ENCODE measurements around the gene OSM.

Gene OSM

DNA sequence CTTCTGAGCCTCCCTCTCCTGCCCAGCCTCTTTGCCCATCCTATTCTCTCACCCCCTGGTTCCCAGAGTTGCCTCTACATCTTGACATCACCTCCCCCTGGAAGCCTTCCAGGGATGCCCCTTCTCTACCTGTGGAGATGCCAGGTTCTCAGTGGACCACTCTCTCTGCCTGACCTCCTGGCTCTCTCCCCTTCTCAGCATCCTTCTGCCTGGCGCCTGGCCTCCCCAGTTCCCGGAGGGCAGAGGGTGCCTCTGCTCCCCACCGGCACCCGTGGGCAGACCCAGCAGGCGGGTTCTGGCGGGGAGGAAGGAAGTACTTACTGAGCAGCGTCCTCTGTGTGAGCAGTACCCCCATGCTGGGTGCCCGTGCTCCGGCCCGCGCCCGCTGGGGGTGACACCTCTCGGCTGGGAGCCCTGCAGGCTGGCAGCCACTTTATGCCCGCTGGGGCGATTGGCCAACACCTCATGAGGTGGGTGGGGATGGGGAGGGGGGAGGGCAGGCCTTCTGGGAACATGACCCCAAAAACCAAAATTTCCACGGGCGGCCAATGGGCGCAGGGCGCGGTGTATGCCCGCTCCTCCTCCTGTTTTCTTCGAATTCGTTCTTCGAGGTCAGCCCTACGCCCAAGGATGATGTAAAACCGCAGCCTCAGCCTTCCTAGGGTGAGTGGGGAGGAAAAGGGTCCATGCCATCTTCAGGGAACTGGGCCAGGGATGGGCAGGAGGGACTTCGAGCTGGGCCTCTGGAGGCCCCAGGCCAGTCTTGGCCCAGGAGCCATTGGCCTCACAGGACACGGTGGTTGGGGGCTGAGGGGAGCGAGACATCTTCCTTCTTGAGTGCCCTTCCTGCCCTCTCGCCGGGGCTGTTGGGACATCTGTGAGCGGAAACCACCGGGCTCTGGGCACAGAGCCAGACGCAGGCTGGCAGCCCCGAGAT, at the start of gene OSM:
TSS of gene OSM (minus strand) at position 407 of the 937 bp plus-strand sequence. CDS start at position 355, 52 bp downstream.
- DNase-seq (ENCODE audit: extremely low read depth in 1 of 2, low read depth in 1 of 2), result peak in 1 of 2 donors; percentile 52

DNA sequence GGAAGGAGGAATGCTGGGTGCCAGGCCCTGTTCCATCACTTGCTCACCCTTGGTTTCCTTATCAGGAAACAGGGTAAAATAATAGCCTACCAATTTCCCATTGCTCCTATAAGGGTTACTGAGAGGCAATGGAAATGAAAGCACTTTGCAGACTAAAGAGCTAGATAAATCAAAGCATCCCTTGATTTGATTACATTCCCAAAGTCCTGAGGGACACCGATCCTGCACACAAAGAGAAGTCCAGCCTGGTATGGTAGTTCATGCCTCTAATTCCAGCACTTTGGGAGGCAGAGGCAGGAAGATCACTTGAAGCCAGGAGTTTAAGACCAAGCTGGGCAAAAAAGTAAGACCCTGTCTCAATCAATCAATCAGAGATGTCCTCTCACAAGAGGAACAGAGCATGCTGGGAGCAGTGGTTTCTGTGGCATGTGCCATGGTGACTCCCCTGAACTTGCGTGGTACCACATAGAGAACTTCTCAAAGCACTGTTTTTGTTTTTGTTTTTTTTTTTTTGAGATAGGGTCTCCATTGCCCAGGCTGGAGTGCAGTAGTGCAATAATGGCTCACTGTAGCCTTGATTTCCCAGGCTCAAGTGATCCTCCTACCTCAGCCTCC, 49.4 kb upstream of the OSM start:
- DNase-seq (ENCODE audit: extremely low read depth in 1 of 2, low read depth in 1 of 2), result no peak

DNA sequence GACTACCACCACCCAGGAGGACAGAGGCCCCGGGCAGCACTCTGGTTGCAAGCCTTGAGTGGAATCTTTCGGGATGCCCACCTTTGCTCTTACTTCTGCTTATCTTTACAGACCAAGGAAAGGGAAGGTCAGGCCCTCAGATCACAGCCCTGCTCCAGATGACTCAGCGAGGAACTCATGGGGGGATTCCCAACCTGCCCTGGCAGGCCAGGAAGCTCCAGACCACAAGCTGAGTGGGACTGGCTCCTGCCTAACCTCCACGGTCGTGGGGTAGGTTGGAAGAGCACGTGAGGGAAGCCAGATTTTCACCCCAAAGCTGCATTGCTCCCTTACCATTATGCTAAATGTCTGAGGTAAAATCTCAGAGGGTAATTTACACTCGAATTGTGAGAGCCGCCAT, 48.3 kb upstream of the OSM start:
- peak in 1 of 2 donors; percentile 25 for DNase-seq (ENCODE audit: extremely low read depth in 1 of 2, low read depth in 1 of 2)

DNA sequence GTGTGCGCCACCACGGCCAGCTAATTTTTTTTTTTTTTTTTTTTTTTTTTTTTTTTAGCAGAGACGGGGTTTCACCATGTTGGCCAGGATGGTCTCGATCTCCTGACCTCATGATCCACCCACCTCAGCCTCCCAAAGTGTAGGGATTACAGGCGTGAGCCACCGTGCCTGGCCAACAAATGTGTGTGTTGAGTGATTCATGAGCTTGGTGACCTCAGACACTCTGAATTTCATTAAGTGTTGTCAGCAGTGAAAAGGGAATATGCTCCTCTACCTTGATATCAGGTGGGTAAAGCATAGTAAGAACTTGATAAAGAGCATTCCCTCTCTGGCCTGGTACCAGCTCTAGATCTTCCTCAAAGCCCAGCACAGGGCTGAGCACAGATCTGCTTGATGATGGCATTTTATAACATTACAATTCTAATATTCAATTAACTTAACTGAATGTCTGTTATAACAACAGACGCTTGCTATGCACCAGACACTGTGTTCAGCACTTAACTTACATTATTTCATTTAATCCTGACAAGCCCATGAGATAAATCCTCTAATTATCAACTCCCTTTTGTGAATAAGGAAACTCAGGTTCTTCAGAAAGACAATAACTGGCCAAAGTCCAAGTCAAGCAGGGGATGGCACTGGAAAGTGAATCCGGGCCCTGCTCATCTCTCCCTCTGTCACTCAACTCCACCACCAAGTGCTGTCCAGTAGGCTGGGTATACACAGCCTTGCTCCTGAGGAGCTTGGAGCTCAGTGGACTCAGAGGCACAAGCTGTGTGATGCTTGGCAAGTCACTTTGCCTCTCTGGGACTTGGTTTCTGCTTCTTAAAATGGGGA, 47.1 kb upstream of the OSM start:
- DNase-seq (ENCODE audit: extremely low read depth in 1 of 2, low read depth in 1 of 2), result no peak

DNA sequence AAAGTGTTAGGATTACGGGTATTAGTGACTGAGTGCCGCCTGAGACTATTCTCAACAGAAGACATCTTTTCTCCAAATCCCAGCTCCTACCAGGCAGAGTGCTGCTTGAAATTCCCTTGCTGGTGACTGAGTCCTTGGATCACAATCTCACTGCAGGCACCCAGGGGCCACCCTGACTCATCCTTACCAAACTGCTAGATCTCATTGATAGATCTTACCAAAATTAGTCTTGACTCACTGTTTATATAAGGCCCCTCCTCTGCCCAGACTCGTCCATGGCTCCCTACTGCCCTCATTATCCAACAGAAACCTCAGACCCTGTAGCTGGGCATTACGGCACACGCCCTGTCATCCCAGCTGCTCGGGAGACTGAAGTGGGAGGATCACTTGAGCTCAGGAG, 45.4 kb upstream of the OSM start:
- DNase-seq (ENCODE audit: extremely low read depth in 1 of 2, low read depth in 1 of 2), result no peak

DNA sequence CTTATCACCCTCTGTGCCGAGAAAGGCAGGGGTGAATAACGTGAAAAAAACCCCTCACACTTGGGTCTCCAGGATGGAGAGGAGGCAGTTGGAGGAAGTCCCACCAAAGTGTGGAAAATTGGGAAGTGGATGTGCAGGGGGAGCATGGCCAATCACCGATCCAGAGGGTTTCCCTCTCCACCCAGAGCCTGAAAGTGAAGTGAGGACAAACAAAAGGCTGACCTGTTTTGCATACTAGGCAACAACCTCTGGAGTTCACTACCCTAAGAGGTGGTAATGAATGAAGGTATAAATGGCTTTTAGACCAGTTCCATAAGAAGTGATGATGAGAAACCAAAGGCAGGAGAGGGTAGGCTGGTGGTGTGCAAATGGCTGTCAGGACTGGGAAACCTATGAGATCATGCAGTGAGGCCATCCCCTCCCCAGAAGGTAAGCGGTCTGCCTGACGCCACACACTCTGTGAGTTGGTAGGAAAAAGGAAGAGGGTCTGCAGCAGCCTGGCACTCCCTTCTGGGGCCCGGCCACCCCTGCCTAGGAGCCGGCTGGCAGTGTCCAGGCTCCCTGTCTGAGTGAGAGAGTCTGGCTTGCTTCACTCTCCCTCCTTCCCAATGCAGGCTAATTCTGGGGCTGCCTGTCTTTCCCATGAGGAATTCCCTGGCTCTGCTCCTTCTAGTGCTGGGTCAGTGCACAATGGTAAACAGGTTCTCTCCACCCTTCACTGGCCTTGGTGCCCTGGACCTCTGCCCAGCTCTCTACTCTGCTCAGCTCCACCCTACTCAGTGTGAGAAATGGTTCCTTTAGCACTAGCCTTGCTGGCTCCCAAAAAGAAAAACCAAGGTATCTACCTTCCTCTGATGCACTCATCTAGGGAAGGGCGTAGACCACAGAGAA, 44.5 kb upstream of the OSM start:
- no peak for DNase-seq (ENCODE audit: extremely low read depth in 1 of 2, low read depth in 1 of 2)

DNA sequence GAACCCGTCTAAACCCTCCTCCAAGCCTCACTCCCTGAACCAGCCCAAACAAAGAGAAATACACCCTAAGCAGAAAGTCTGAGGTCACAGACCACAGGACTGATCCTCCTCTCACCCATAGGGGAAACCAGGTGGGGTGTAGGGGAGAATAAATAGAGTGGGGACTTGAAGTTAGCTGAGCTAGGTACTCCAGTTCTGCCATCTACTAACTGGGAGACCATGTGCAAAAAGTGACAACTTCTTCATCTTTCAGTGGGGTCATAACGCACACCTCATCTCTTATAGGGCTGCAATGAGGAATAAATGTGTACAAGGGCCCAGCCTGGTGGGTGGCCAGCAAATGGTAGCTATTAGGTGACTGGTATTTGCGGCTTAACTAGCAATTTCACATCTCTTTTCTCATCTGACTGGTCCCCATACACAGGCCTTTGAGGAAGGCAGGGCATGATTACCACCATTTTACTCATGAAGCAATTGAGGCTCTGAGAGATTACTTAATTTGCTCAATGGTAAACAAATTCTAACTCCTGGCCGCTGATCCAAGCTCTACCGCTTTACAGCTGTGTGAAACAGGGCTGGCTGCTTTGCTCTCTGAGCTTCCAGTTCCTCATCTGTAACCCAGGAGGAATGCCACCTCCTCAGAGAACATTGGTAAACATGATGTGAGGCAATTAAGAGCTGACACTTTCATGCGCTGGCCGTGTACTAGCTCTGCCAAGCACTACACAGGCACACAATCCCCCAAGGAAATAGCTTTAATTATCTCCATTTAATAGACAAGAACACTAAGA, 43.5 kb upstream of the OSM start:
- no peak for DNase-seq (ENCODE audit: extremely low read depth in 1 of 2, low read depth in 1 of 2)

DNA sequence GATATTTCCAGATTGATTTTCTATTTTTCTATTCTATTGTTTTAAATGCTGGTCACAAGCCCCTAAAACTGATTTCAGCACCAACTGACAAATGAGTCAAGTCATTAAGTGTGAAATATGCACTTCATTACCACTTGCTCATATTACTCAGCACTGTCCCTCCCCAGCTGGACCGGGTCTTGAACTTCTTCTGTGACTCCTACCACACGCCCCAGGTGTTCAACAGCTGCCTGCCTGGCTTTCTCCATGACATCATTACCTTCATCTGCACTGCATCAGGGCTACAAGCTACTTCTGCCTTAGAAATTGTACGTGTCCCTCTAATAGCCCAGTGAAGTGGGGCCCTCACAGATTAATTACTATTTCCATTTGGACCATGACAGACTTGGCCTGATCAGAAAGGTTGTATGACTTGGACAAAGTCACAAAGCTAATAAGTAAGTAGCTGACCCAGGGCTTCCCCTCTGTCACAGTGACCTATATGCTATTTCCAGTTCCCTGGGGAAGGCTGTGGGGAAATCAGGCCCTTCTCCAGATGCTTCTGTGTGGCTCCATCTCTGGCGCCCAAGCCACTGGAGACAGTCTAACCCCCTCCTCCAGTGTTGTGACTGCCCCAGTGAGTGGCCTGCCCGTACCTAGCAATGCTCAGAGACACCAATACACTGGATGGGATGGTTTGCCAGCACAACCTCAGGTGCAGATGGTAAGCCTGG, 42.0 kb upstream of the OSM start:
- no peak for DNase-seq (ENCODE audit: extremely low read depth in 1 of 2, low read depth in 1 of 2)

DNA sequence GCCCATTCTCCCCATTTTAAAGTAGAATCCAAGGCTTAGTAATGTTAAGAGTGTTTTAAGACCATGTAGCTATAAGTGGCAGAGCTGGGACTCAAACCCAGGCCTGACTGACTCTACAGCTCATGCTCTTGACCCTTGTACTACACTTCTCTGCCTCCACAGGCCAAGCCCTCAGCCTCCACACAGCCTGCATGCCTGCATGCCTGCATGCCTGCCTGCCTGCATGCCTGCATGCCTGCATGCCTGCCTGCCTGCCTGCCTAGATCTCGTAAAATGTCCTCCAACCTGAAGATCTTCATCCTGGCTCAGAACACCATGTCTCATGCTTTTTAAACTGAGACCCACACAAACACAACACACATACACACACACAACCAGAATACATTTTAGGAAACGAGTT, 41.4 kb upstream of the OSM start:
- no peak for DNase-seq (ENCODE audit: extremely low read depth in 1 of 2, low read depth in 1 of 2)

DNA sequence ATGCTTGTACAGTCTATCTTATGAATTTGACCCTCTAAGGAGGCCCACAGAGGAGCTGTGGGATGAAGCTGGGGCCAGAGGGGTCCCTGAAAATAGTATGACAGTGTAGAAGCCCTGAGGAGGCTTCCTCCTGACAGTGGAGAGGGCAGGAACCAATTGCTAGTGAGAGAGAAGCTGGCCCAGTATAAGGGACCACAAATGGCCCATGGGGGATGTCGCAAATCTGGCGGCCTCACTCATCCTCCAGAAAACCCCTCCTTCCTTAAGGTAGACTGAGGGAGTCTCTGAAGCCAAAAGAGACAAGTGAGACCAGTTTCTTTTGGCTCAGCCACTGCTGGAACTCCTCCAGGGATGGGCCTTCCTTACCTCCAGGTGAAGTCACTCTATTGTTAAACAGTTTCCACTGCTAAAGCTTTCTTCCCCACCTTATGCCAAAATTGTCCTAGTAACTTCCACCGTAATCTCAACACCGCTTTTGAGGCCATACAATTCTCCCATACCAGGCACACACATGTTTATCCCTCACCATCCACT, 40.5 kb upstream of the OSM start:
- no peak for DNase-seq (ENCODE audit: extremely low read depth in 1 of 2, low read depth in 1 of 2)

DNA sequence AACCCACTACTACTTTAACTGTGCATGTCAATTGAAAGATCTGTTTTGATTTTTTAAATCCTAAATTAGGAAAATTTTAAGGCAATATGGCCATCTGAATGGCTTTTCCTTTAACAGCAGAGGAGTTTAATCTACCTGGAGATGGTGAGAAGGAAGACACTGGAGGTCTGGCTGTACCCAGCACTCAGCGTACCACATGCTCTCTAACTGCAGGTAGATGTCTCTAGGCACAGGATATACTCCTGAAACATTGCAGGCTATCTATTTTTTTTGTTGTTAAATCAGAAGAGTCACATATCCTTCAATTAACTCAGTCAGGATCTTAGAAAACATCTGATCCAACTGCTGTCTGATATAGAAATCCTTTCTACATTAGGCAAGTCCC, 40.0 kb upstream of the OSM start:
- no peak for DNase-seq (ENCODE audit: extremely low read depth in 1 of 2, low read depth in 1 of 2)

DNA sequence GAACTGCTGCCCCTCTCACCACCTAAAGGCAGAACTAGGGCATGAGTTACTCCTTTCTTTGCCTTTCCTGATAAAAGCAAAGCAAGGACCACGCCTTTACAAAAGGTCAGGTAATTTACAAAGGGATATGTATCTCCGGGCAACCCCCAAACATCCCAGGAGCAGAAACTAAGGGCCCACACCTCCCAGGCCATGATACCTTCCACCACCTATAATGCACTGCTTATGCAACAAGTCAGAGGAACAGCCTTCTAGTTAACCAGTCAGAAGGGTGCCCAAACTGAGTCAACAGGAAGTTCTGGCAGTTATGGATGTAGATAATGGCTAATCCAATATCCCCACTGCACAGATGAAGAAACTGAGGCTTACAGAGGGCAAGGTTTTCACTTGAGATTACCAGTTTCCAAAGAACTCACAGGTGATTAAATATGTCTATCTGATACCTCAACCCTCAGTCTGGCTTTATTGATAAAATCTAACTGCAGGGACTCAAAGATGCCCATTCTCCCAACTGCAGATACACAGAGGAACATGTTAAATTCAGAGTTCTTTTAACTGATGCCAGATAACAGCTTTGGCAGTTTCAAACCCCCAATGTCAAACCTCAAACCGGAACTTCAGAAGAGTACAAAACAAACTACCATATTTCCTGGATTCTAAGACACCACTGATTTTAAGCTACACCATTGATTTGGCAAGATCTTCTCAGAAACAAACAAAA, 39.4 kb upstream of the OSM start:
- no peak for DNase-seq (ENCODE audit: extremely low read depth in 1 of 2, low read depth in 1 of 2)

DNA sequence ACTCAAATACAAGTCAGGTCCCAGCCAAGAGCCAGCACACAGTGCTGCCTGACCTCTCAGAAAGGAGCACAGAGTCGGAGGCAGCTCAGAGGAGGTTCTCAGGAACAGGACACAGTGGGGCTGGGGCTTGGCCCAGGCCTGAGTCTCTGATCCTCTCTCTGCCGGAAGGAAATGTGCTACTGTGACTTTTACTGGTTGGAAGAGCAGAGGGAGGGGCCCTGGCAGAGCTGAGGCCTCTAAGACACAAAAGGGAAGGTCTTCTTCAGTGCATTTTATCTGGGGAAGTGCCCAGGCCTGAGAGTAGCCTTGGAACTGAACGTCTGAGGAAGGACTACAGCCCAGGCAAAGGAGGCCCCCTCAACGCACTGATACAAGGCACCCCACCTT, 38.9 kb upstream of the OSM start:
- peak in 1 of 2 donors; percentile 19 for DNase-seq (ENCODE audit: extremely low read depth in 1 of 2, low read depth in 1 of 2)

DNA sequence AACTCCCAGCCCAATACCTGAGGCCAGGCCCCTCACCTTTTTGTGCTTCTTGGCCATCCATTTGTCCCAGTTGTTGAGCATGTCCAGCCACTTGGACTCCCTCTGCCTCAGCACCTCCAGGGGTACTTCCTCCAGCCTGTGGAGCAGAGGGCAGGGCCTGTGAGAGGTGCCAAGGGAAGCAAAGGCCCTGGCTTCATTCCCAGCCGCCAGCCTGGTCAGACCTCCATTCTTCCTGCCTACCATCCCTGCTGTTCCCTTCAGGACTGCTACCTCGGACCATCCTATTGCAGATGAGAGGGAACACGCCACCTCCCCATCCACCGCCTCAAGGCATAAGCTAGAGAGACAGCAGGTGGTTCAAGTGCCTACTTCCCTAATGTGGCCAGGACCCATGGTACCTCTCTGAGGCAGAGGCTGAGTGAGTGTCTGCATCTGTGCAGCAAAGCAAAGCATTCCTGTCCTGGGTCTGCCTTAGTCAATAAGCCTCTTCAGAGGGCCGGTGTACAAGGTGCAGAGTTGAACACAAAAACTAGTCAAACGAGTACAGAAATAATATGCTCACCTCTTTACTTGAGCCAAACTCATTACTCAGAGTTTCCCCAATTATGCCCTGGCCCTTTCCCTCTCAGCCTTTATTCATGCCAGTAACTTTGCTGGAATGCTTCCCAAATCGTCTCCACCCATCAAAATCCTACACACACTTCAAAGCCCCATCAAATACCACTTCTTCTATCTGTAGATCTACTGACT, 38.0 kb upstream of the OSM start:
- DNase-seq (ENCODE audit: extremely low read depth in 1 of 2, low read depth in 1 of 2), result no peak

DNA sequence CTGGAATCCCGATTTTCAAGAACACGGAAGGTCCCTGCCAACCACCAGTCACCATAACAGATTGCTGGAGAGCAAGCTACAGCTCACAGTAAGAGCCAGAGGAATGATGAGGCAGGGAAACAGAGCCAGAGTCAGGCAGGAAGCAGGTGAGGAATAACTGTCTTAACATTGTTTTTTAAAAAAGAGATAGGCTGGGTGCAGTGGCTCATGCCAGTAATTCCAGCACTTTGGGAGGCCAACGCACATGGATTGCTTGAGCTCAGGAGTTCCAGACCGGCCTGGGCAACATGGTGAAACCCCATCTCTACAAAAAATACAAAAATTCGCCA, 36.1 kb upstream of the OSM start:
- no peak for DNase-seq (ENCODE audit: extremely low read depth in 1 of 2, low read depth in 1 of 2)

DNA sequence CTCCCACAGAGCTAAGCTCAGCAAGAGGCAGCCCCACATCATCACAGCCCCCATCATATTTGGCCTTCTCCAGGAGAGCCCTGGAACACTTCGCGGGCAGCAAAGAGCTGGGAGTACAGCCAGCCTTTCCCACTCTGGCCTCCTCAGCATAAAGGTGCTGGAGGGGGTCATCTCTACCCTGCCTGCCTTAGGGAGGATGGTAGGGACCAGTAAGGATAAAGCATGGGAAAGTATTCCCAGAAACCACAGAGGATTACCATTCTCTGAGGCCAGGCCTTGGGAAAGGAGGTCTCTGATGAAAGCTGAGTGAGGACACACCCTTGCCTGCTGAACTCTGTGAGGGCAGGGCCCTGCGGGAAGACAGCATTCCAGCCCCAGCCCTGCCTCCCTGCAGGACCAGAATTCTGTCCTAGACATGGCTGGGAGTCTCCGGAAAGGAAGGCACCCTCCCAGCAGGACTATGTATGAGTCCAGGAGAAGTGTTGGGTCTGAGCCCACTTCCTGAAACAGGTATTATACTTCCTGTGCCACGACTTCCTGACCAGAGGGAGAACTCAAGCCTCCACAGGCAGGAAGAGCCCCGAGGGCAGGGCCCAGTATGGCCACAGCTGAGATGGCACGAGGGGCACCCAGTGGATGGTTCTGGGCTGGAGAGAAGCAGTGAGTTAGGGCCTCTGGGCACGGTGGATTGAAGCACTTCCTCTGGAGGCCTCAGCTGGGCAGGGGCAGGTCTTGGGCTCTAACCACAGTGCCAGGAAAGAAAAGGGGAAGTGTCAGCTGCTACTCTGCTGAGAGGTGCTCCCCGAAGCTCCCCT, 35.6 kb upstream of the OSM start:
- no peak for DNase-seq (ENCODE audit: extremely low read depth in 1 of 2, low read depth in 1 of 2)

DNA sequence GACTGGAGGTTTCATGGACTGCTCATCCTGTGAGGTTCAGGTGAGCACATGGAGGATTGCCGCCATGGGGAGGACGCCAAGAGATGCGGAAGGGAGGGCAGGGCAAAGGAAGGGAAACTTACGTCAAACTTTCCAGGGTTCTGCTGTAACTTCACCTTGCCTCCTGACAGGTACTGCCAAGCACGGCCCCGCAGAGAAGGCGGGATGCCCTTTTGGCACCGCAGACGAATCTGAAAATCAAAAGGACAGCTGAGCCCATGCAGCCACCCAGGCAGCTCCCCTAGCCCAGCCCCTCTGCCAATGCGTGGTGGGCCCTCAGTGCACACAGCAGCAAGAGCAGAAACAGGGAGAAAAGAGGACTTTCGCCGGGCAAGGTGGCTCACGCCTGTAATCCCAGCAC, 32.7 kb upstream of the OSM start:
- DNase-seq (ENCODE audit: extremely low read depth in 1 of 2, low read depth in 1 of 2), result no peak

All from activated CD8-positive, alpha-beta memory T cell treated with anti-CD3 and anti-CD28 coated beads for 1 hour (primary cell).